Gastroesophageal sphincter (tissue), 3 donors: ENCODE results near the gene CRYAA.

ENCODE experiments used
- CTCF ChIP-seq, 4 experiments: fragments of 200-600 bp in 2 of 4; fragments of 450-650 bp in 2 of 4; sonication (generic) in 1 of 4; IDR thresholded peaks; one replicate each; pipeline ENCODE4 v1.5.1; 2017 to 2019; ENCODE audit warnings: antibody characterized with exemption in 4 of 4, mild to moderate bottlenecking in 2 of 4, moderate library complexity in 2 of 4
- POLR2A ChIP-seq, 2 donors: fragments of 450-650 bp; IDR thresholded peaks; one replicate each; pipeline ENCODE4 v1.6.1; 2017; ENCODE audit warnings: antibody characterized with exemption in 2 of 2, mild to moderate bottlenecking in 2 of 2, moderate library complexity in 1 of 2

- TF ChIP-seq POLR2A (IDR thresholded peaks at IDR 0.05) (no peak), CTCF (IDR thresholded peaks at IDR 0.05) (no peak)
Observed at GRCh38 chr21:43188592-43189210, 19.9 kb downstream of the CRYAA start.
